HL-60/S4 treated with phorbol 12-myristate 13-acetate at 8.2 ng/mL for 4 days and 3 days (cell line): ENCODE results near the gene AQP12A.
"Not testable (repeated sequence)": the region's sequence is repeated elsewhere in the genome, so short reads cannot be mapped to it uniquely, and the experiment has no call there.

Experiments used
- in situ Hi-C: fragments of 300-500 bp; cut with MboI; formaldehyde crosslinking; loops from 2 replicates; pipeline ENCODE4 v1.15.0; 2022; ENCODE audit warnings: low sequenced_read_pairs

Gene AQP12A

GRCh38 chr2:240686460-240686859 lies 5.2 kb upstream of the AQP12A start:
- in situ Hi-C loops = no loop called here

- in situ Hi-C loops = no loop called here
Measured at GRCh38 chr2:240687045-240687740, 4.5 kb upstream of the AQP12A start.

- in situ Hi-C loops = no loop called here
Measured at GRCh38 chr2:240687741-240688552, 3.7 kb upstream of the AQP12A start.

GRCh38 chr2:240688553-240688919 lies 3.1 kb upstream of the AQP12A start:
- in situ Hi-C loops = no loop called here

GRCh38 chr2:240689975-240690374 lies 1.7 kb upstream of the AQP12A start:
- in situ Hi-C loops = no loop called here

GRCh38 chr2:240690421-240691074 lies 1.1 kb upstream of the AQP12A start:
- in situ Hi-C loops = not testable (repeated sequence)

GRCh38 chr2:240691075-240691427 lies 615 bp upstream of the AQP12A start:
- in situ Hi-C loops = not testable (repeated sequence)

GRCh38 chr2:240692583-240693561 lies 1.2 kb downstream of the AQP12A start:
- in situ Hi-C loops = not testable (repeated sequence)

GRCh38 chr2:240694304-240694703 lies 2.6 kb downstream of the AQP12A start:
- in situ Hi-C loops = not testable (repeated sequence)

GRCh38 chr2:240695593-240695992 lies 3.9 kb downstream of the AQP12A start:
- in situ Hi-C loops = not testable (repeated sequence)

GRCh38 chr2:240696469-240696868 lies 4.8 kb downstream of the AQP12A start:
- in situ Hi-C loops = not testable (repeated sequence)

GRCh38 chr2:240698852-240699561 lies 7.3 kb downstream of the AQP12A start:
- in situ Hi-C loops = not testable (repeated sequence)

GRCh38 chr2:240699835-240700234 lies 8.2 kb downstream of the AQP12A start:
- in situ Hi-C loops = loop anchor here (25.0 kb wide), 1 partner anchor 188 kb away; no protein-coding TSS in a partner anchor

GRCh38 chr2:240700616-240701015 lies 8.9 kb downstream of the AQP12A start:
- in situ Hi-C loops = loop anchor here (25.0 kb wide), 1 partner anchor 188 kb away; no protein-coding TSS in a partner anchor

GRCh38 chr2:240701091-240701735 lies 9.5 kb downstream of the AQP12A start:
- in situ Hi-C loops = loop anchor here (25.0 kb wide), 1 partner anchor 189 kb away; no protein-coding TSS in a partner anchor

- in situ Hi-C loops = loop anchor here (25.0 kb wide), 1 partner anchor 190 kb away; no protein-coding TSS in a partner anchor
Measured at GRCh38 chr2:240701736-240702639, 10.3 kb downstream of the AQP12A start.

- in situ Hi-C loops = loop anchor here (25.0 kb wide), 1 partner anchor 190 kb away; no protein-coding TSS in a partner anchor
Measured at GRCh38 chr2:240702640-240703011, 11.0 kb downstream of the AQP12A start.
